HTERT RPE-1 (cell line): ENCODE results near the gene KRT6A.

Experiments used
- in situ Hi-C: fragments of 300-500 bp; cut with MboI; formaldehyde crosslinking; loops from 4 replicates; pipeline ENCODE4 v1.14.3; 2020; ENCODE audit warnings: low sequenced_read_pairs

The KRT6A gene

GRCh38 chr12:52524898-52525591 lies 32.0 kb upstream of the KRT6A start:
- in situ Hi-C loops: no loop called here

- in situ Hi-C loops: no loop called here
These were observed 31.3 kb upstream of the KRT6A start for GRCh38 chr12:52524241-52524897.

GRCh38 chr12:52523824-52524223 lies 30.8 kb upstream of the KRT6A start:
- in situ Hi-C loops: no loop called here

- in situ Hi-C loops: no loop called here
These were observed 29.4 kb upstream of the KRT6A start for GRCh38 chr12:52522346-52523011.

GRCh38 chr12:52521568-52522266 lies 28.7 kb upstream of the KRT6A start:
- in situ Hi-C loops: no loop called here

- in situ Hi-C loops: no loop called here
These were observed 28.1 kb upstream of the KRT6A start for GRCh38 chr12:52521175-52521567.

GRCh38 chr12:52519826-52520662 lies 27.0 kb upstream of the KRT6A start, which contains the start of gene KRT5:
Gene KRT5 (minus strand): TSS chr12:52520394. CDS start chr12:52520296, 98 bp downstream.
- in situ Hi-C loops: no loop called here

- in situ Hi-C loops: no loop called here
These were observed 26.3 kb upstream of the KRT6A start for GRCh38 chr12:52519387-52519703.

GRCh38 chr12:52518574-52519386 lies 25.7 kb upstream of the KRT6A start:
- in situ Hi-C loops: no loop called here

GRCh38 chr12:52517888-52518287 lies 24.8 kb upstream of the KRT6A start:
- in situ Hi-C loops: no loop called here

GRCh38 chr12:52517005-52517835 lies 24.2 kb upstream of the KRT6A start:
- in situ Hi-C loops: no loop called here

- in situ Hi-C loops: no loop called here
These were observed 23.1 kb upstream of the KRT6A start for GRCh38 chr12:52515927-52516831.

GRCh38 chr12:52515319-52515646 lies 22.2 kb upstream of the KRT6A start:
- in situ Hi-C loops: no loop called here

GRCh38 chr12:52514471-52515318 lies 21.6 kb upstream of the KRT6A start:
- in situ Hi-C loops: no loop called here

GRCh38 chr12:52513736-52514135 lies 20.7 kb upstream of the KRT6A start:
- in situ Hi-C loops: no loop called here

GRCh38 chr12:52508211-52508610 lies 15.2 kb upstream of the KRT6A start:
- in situ Hi-C loops: no loop called here
